PFSK-1 (cell line): ENCODE data around the gene SERPINA9.

ENCODE experiments used
- FOXP2 ChIP-seq: optimal IDR thresholded peaks from 2 replicates; pipeline ENCODE3; 2011; ENCODE audit warnings: borderline replicate concordance, control low read depth, inconsistent platforms; ENCODE audit not compliant: insufficient read depth; ENCODE audit errors: extremely low read length, extremely low read depth
- POLR2AphosphoS5 ChIP-seq: IDR thresholded peaks from 2 replicates; pipeline ENCODE4 v1.6.1; 2012; ENCODE audit warnings: low read depth, mild to moderate bottlenecking, control low read depth, low read length, moderate library complexity
- REST ChIP-seq, 2 experiments: IDR thresholded peaks; 2 replicates each; pipeline versions ENCODE4 v1.6.1 to v1.8.0; 2011 to 2012; ENCODE audit warnings: low read depth in 2 of 2, low read length in 2 of 2, control low read depth in 1 of 2, inconsistent platforms in 1 of 2, mild to moderate bottlenecking in 1 of 2, moderate library complexity in 1 of 2; ENCODE audit not compliant: insufficient read depth in 1 of 2
- SIN3A ChIP-seq: IDR thresholded peaks from 2 replicates; pipeline ENCODE4 v1.6.1; 2012; ENCODE audit warnings: mild to moderate bottlenecking, low read length, moderate library complexity, borderline replicate concordance; ENCODE audit not compliant: insufficient read depth
- TAF1 ChIP-seq: IDR thresholded peaks from 2 replicates; pipeline ENCODE4 v1.6.1; 2012; ENCODE audit warnings: low read length, control low read depth, borderline replicate concordance; ENCODE audit not compliant: insufficient read depth

Gene SERPINA9

GRCh38 chr14:94521375-94522114 is 45.5 kb upstream of the SERPINA9 start:
- TF ChIP-seq POLR2AphosphoS5 (no peak), TAF1 (no peak), REST (IDR thresholded peaks at IDR 0.05; ENCODE audit: insufficient read depth in 1 of 2, low read depth in 2 of 2, low read length in 2 of 2) (no peak), SIN3A (no peak), FOXP2 (no peak)

- no peak for TF ChIP-seq SIN3A
- TF ChIP-seq FOXP2, result no peak
- TF ChIP-seq TAF1, result no peak
- no peak for TF ChIP-seq POLR2AphosphoS5
- no peak for TF ChIP-seq REST (IDR thresholded peaks at IDR 0.05; ENCODE audit: insufficient read depth in 1 of 2, low read depth in 2 of 2, low read length in 2 of 2)
Observed at GRCh38 chr14:94517641-94518257, 41.8 kb upstream of the SERPINA9 start.

- no peak for TF ChIP-seq POLR2AphosphoS5
- no peak for TF ChIP-seq SIN3A
Observed at GRCh38 chr14:94517248-94517640, 41.2 kb upstream of the SERPINA9 start.

- TF ChIP-seq SIN3A (no peak), REST (IDR thresholded peaks at IDR 0.05; ENCODE audit: insufficient read depth in 1 of 2, low read depth in 2 of 2, low read length in 2 of 2) (no peak), FOXP2 (no peak), POLR2AphosphoS5 (no peak), TAF1 (no peak)
Observed at GRCh38 chr14:94515856-94516255, 39.9 kb upstream of the SERPINA9 start.

GRCh38 chr14:94515426-94515825 is 39.4 kb upstream of the SERPINA9 start:
- TF ChIP-seq REST (IDR thresholded peaks at IDR 0.05; ENCODE audit: insufficient read depth in 1 of 2, low read depth in 2 of 2, low read length in 2 of 2) (no peak), SIN3A (no peak), POLR2AphosphoS5 (no peak), FOXP2 (no peak), TAF1 (no peak)
